Measurements from ENCODE around the gene FAM193B. TPM values are rescaled to one million over a fixed set of nuclear protein-coding genes. Genes with fewer than 3 reads are reported as not detected.

FAM193B gene
- total RNA-seq, 1 experiment from 2014 or later, result 41.1 TPM

DNA sequence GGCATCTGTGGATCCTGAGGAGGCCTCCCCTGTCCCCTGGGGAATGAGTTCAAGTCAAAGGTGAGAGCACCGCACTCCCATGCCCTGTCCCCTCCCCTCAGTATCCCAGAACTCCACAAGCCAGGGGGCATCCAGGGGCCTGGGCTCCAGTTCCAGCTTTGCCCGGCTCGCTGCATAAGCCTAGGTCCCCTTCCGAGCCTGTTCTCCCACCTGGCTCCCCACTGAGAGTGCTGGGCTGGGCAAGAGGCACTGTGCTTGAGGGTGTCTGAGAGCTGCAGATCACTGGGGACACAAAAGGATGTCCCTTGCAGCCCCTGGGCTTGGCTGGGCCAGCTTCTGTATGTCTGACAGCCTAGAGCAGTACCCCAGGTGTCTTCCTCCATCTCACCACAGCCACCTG lies 49.3 kb downstream of the FAM193B start:
- no TSS peak for BruUV-seq (replicated peaks)
- intact Hi-C loops (cut with micrococcal nuclease), result no loop called here

DNA sequence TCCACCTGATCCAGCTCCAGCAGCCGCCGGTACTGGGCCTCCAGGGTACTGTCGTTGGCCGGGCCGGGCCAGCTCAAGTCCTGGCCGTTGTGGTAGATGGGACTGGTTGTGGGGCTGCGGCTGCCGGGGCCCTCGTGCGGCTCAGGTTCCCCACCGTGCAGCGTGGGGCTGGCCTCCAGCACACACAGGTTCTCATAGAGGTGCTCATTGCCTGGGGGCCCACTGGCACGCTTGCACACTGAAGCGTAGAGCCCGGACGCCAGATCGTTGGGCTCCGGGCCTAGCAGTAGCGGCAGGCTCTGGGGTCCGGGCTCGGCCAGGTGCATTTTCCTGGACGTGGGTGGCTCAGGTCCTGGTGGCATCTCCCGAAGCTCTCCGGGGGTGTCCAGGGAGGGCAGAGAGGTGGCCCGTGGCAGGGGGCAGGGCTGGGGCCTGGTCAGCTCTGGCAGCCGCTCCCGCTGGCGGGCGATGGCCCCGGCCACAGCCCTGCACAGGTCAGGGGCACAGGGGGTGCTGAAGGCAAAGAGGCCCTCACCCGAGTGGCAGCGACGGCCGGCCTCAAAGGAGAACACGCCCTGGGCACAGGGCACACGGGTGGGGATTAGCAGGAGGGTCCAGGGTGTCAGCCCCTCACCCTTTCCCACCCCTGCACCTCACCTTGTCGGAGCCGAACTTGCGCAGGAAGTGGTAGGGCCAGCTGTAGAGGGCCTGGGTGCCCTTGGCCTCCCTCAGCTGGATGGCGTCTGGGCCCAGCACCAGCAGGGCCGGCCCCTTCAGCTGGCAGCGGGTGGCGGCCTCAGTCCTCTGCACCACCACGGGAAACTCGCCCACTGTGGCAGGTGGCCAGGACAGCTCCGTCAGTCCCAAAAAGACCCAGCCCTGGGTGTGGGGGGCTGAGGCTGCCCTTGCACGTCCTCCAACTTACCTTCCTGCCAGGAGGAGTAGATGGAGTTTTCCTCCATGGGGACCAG lies 50.0 kb downstream of the FAM193B start:
- Histone ChIP-seq H3K4me1 (ENCODE audit: insufficient read depth, low read length) (no peaks in the 10 kb centered on the region), H3K79me2 (ENCODE audit: low read length) (no peaks in the 10 kb centered on the region), H3K9ac (ENCODE audit: low read length) (no peak overlapping the region), H3K9me2 (replicated peaks; ENCODE audit: low read length) (no peaks in the 10 kb centered on the region), H3K4me2 (ENCODE audit: low read length) (no peak overlapping the region), H3K9me3 (ENCODE audit: low read length) (no peaks in the 10 kb centered on the region), H4K20me1 (ENCODE audit: low read length) (no peaks in the 10 kb centered on the region), H3K27ac (ENCODE audit: low read length) (no peak overlapping the region), H2AFZ (ENCODE audit: low read length) (no peak overlapping the region), H3K4me3 (ENCODE audit: low read length) (no peak overlapping the region), H3F3A (ENCODE audit: low read length, unreplicated experiment) (no peaks in the 10 kb centered on the region), H3K27me3 (ENCODE audit: low read length) (no peaks in the 10 kb centered on the region), H3K36me3 (ENCODE audit: low read depth, low read length) (no peaks in the 10 kb centered on the region)
- no peak for TF ChIP-seq EZH2 (IDR thresholded peaks at IDR 0.05; ENCODE audit: low read length, unreplicated experiment)
- TF ChIP-seq, protein P1, sequence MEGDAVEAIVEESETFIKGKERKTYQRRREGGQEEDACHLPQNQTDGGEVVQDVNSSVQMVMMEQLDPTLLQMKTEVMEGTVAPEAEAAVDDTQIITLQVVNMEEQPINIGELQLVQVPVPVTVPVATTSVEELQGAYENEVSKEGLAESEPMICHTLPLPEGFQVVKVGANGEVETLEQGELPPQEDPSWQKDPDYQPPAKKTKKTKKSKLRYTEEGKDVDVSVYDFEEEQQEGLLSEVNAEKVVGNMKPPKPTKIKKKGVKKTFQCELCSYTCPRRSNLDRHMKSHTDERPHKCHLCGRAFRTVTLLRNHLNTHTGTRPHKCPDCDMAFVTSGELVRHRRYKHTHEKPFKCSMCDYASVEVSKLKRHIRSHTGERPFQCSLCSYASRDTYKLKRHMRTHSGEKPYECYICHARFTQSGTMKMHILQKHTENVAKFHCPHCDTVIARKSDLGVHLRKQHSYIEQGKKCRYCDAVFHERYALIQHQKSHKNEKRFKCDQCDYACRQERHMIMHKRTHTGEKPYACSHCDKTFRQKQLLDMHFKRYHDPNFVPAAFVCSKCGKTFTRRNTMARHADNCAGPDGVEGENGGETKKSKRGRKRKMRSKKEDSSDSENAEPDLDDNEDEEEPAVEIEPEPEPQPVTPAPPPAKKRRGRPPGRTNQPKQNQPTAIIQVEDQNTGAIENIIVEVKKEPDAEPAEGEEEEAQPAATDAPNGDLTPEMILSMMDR (conservative IDR thresholded peaks at IDR 0.05; ENCODE audit: low read depth, low read length), result no peak
- no peak for TF ChIP-seq EZH2phosphoT487 (IDR thresholded peaks at IDR 0.05; ENCODE audit: borderline replicate concordance, low read length)
- ATAC-seq, result no peak
- intact Hi-C loops (cut with micrococcal nuclease), result loop anchor here (5.0 kb wide), 1 partner anchor 392 kb away; no protein-coding TSS in a partner anchor
- DNase-seq, result no peak
- POLR2A ChIA-PET (ENCODE audit: unreplicated experiment), result no interaction called here
- no TSS peak for BruUV-seq (replicated peaks)
- CTCF ChIA-PET, result no interaction called here

More for the DNA sequence above, 49.3 kb downstream of the FAM193B start:
- ATAC-seq (no peak), DNase-seq (no peak)
- Histone ChIP-seq H3K4me1 (ENCODE audit: insufficient read depth, low read length) (no peaks in the 10 kb centered on the region), H3K27ac (ENCODE audit: low read length) (no peak overlapping the region), H3F3A (ENCODE audit: low read length, unreplicated experiment) (no peaks in the 10 kb centered on the region), H2AFZ (ENCODE audit: low read length) (no peak overlapping the region), H3K4me3 (ENCODE audit: low read length) (no peak overlapping the region), H3K79me2 (ENCODE audit: low read length) (no peaks in the 10 kb centered on the region), H3K9me3 (ENCODE audit: low read length) (no peaks in the 10 kb centered on the region), H3K27me3 (ENCODE audit: low read length) (no peaks in the 10 kb centered on the region), H3K36me3 (ENCODE audit: low read depth, low read length) (no peaks in the 10 kb centered on the region; the same call in 1 of the 2 replicates), H3K4me2 (ENCODE audit: low read length) (no peak overlapping the region), H3K9me2 (replicated peaks; ENCODE audit: low read length) (no peaks in the 10 kb centered on the region), H4K20me1 (ENCODE audit: low read length) (no peaks in the 10 kb centered on the region), H3K9ac (ENCODE audit: low read length) (no peak overlapping the region)
- TF ChIP-seq EZH2 (IDR thresholded peaks at IDR 0.05; ENCODE audit: low read length, unreplicated experiment) (no peak), EZH2phosphoT487 (IDR thresholded peaks at IDR 0.05; ENCODE audit: borderline replicate concordance, low read length) (no peak)
- TF ChIP-seq, protein P1 (conservative IDR thresholded peaks at IDR 0.05; ENCODE audit: low read depth, low read length), result no peak
- CTCF ChIA-PET, result no interaction called here
- POLR2A ChIA-PET (ENCODE audit: unreplicated experiment), result no interaction called here

Measured in PC-3 (cell line).